Ectodermal cell (in vitro differentiated cells): ENCODE measurements around the gene JAKMIP1.

Experiments used
- H3K27ac ChIP-seq: 2 replicates; pipeline ENCODE4 v1.7.0; 2013; ENCODE audit warnings: mild to moderate bottlenecking, low read depth, low read length; ENCODE audit not compliant: insufficient read depth, poor library complexity, severe bottlenecking
- H3K27me3 ChIP-seq: 2 replicates; pipeline ENCODE4 v1.7.0; 2013; ENCODE audit warnings: mild to moderate bottlenecking, low read length; ENCODE audit not compliant: insufficient read depth, control insufficient read depth, poor library complexity, severe bottlenecking
- H3K36me3 ChIP-seq: one replicate; pipeline ENCODE4 v1.7.0; 2013; ENCODE audit warnings: low read length; ENCODE audit not compliant: control insufficient read depth, insufficient read depth
- H3K4me1 ChIP-seq: one replicate; pipeline ENCODE4 v1.7.0; 2013; ENCODE audit warnings: low read length; ENCODE audit not compliant: control insufficient read depth, insufficient read depth
- H3K4me3 ChIP-seq: 2 replicates; pipeline ENCODE4 v1.7.0; 2013; ENCODE audit warnings: low read depth, low read length, control low read depth; ENCODE audit not compliant: insufficient read depth
- H3K9me3 ChIP-seq: 2 replicates; pipeline ENCODE4 v1.7.0; 2013; ENCODE audit warnings: mild to moderate bottlenecking, low read length, moderate library complexity; ENCODE audit not compliant: control insufficient read depth
- WGBS, 2 experiments: methylation state at CpG; one replicate each; pipeline ENCODE4 v1.1.7; 2013; ENCODE audit warnings: missing lambda C conversion rate in 2 of 2; 5-methylcytosine and 5-hydroxymethylcytosine counted together

Gene JAKMIP1

DNA sequence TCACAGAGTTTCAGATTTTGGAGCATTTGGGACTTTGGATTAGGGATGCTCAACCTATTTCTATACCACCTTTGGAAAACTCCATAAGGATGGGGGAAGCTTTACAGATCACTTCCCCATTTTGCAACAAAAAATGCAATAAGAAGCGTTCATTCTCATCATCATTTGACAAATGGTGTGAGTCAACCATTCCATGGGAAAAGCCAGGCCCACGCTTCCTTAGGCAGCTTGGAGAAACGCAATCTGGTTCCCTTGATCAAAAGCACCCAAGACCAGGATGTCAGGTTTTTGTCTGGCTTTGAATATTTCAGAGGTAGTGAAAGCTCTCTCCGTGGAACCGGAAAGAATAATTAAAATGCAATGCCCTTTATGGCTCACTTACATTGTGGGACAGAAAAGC lies 102.8 kb downstream of the JAKMIP1 start:
- Histone ChIP-seq H3K4me3 (no peak overlapping the region), H3K36me3 (no peaks in the 10 kb centered on the region), H3K4me1 (no peaks in the 10 kb centered on the region), H3K9me3 (no peaks in the 10 kb centered on the region), H3K27ac (no peak overlapping the region), H3K27me3 (no peaks in the 10 kb centered on the region)
- 93 to 96% methylated on average over 5 of the region's 5 CpGs for WGBS, 2 experiments

GRCh38 chr4:6095897-6096296 lies 104.5 kb downstream of the JAKMIP1 start:
- no peaks in the 10 kb centered on the region for H3K9me3 ChIP-seq
- H3K4me1 ChIP-seq = no peaks in the 10 kb centered on the region
- H3K4me3 ChIP-seq = no peak overlapping the region
- no peaks in the 10 kb centered on the region for H3K27me3 ChIP-seq
- no peaks in the 10 kb centered on the region for H3K36me3 ChIP-seq
- H3K27ac ChIP-seq = no peak overlapping the region
- 88 to 92% methylated on average over 5 of the region's 6 CpGs for WGBS, 2 experiments

DNA sequence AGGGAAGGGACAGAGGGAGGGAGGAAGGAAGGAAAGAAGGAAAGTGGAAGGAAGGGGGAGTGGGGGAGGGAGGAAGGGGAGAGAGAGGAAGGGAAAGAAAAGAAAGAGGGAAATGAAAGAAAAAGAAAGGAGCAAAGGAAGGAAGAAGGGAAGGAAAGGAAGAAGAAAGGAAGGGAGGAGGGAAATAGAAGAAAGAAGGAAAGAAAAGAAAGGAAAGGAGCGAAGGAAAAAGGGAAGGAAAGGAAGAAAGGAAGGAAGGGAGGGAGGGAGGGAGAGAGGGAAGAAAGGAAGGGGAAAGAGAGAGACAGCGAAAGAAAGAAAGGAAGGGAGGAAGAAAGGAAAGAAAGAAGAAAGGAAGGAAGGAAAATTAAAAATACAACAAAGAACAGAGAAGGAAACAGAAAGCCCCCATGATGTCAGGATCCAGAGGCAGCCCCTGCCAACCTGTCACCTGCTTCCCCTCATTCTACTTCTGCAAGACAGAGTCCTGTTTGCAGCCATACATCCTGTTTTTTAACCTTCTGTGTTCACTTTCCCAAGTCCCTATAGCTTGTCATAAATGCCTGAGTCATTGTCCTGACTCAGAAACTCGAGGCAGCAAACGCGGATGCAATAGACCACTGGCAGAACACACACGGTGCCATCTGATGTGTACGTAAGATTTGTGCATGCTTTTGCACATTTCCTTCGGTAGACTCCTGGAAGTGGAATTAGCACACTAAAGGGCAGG lies 105.2 kb downstream of the JAKMIP1 start:
- Histone ChIP-seq H3K27me3 (no peaks in the 10 kb centered on the region), H3K4me3 (no peak overlapping the region), H3K36me3 (no peaks in the 10 kb centered on the region), H3K4me1 (no peaks in the 10 kb centered on the region), H3K27ac (no peak overlapping the region), H3K9me3 (no peaks in the 10 kb centered on the region)
- 85 to 87% methylated on average over 8 of the region's 8 CpGs for WGBS, 2 experiments

GRCh38 chr4:6093671-6094070 lies 106.7 kb downstream of the JAKMIP1 start:
- H3K36me3 ChIP-seq = no peaks in the 10 kb centered on the region
- no peaks in the 10 kb centered on the region for H3K4me1 ChIP-seq
- WGBS, 2 experiments = 90 to 92% methylated on average over 6 of the region's 6 CpGs
- no peak overlapping the region for H3K4me3 ChIP-seq
- no peaks in the 10 kb centered on the region for H3K9me3 ChIP-seq
- no peak overlapping the region for H3K27ac ChIP-seq
- no peaks in the 10 kb centered on the region for H3K27me3 ChIP-seq

- WGBS, 2 experiments = 80 to 88% methylated on average over 3 of the region's 3 CpGs
- Histone ChIP-seq H3K4me3 (no peak overlapping the region), H3K27ac (no peak overlapping the region), H3K27me3 (no peaks in the 10 kb centered on the region), H3K4me1 (no peaks in the 10 kb centered on the region), H3K9me3 (no peaks in the 10 kb centered on the region), H3K36me3 (no peaks in the 10 kb centered on the region)
Measured at GRCh38 chr4:6092971-6093370, 107.4 kb downstream of the JAKMIP1 start.

DNA sequence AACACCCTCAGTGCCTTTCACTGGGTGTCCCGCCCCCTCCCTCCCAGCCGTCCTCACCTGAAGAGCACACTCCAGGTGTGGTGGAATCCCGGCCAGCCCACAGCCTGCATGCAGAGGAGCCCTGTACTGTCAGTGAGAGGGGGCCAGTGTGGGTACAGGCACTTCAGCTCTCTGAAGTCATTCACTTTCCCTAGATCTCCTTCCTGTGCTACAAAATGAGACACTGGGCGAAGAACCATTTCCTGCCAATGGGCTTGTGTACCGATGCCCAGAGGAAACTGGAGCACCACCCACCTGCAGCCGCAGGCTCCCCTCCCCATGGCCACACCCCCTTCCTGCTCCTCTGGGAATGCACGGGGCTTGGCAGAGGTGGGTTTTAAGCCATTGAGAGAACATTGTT lies 108.2 kb downstream of the JAKMIP1 start:
- no peak overlapping the region for H3K27ac ChIP-seq
- H3K4me3 ChIP-seq = no peak overlapping the region
- H3K27me3 ChIP-seq = no peaks in the 10 kb centered on the region
- H3K4me1 ChIP-seq = no peaks in the 10 kb centered on the region
- H3K9me3 ChIP-seq = no peaks in the 10 kb centered on the region
- WGBS, 2 experiments = 56% methylated on average over 7 of the region's 7 CpGs
- no peaks in the 10 kb centered on the region for H3K36me3 ChIP-seq

DNA sequence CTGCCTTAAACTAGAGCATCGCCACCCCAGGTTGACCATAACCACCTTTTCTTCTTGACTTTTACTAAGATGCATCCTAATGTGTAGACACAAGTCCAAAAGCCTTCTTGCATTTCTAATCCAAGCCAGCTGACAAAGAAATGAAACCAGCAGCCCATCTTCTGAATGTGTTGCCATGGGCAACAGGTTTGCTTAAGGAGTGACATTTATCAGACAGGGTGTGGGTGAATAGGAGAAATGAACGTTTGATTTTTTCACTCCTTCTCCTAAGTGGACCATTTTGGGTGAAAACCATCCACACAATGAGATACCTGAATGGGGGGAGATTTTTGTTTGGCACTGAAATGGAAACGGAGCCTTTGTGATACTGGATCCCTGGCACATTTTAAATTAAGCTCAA lies 109.4 kb downstream of the JAKMIP1 start:
- H3K4me3 ChIP-seq = no peak overlapping the region
- WGBS, 2 experiments = 86 to 89% methylated on average over 3 of the region's 3 CpGs
- H3K36me3 ChIP-seq = no peaks in the 10 kb centered on the region
- no peak overlapping the region for H3K27ac ChIP-seq
- no peaks in the 10 kb centered on the region for H3K9me3 ChIP-seq
- no peaks in the 10 kb centered on the region for H3K27me3 ChIP-seq
- H3K4me1 ChIP-seq = no peaks in the 10 kb centered on the region

DNA sequence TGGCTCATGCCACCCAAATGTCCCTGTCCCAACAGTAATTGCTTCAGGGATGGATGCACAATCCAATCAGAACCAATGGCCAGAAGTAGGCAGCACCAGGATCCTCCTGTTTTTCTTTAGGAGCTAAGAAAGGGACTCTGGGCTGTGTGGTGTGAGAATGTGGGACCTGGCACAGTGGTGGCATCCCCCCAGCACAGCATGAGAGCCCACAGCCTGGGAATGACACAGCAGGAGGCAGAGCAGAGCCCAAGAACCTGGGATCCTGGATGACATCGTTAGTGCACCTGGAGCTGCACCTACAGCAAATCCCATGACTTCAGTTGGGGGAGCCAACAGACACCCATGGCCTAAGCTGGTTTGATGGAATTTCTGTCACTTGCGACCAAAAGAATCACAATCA lies 111.4 kb downstream of the JAKMIP1 start:
- WGBS, 2 experiments = 92 to 95% methylated on average over 2 of the region's 2 CpGs
- Histone ChIP-seq H3K27ac (no peak overlapping the region), H3K4me1 (no peaks in the 10 kb centered on the region)

GRCh38 chr4:6087669-6088341 lies 112.5 kb downstream of the JAKMIP1 start:
- no peaks in the 10 kb centered on the region for H3K4me1 ChIP-seq
- WGBS, 2 experiments = 62 to 69% methylated on average over 7 of the region's 7 CpGs
- no peaks in the 10 kb centered on the region for H3K36me3 ChIP-seq
- H3K27me3 ChIP-seq = no peaks in the 10 kb centered on the region
- H3K27ac ChIP-seq = no peak overlapping the region
- H3K4me3 ChIP-seq = no peak overlapping the region
- H3K9me3 ChIP-seq = no peaks in the 10 kb centered on the region

More for the DNA sequence above, 111.4 kb downstream of the JAKMIP1 start:
- no peaks in the 10 kb centered on the region for H3K27me3 ChIP-seq
- no peaks in the 10 kb centered on the region for H3K9me3 ChIP-seq
- no peaks in the 10 kb centered on the region for H3K36me3 ChIP-seq
- H3K4me3 ChIP-seq = no peak overlapping the region

DNA sequence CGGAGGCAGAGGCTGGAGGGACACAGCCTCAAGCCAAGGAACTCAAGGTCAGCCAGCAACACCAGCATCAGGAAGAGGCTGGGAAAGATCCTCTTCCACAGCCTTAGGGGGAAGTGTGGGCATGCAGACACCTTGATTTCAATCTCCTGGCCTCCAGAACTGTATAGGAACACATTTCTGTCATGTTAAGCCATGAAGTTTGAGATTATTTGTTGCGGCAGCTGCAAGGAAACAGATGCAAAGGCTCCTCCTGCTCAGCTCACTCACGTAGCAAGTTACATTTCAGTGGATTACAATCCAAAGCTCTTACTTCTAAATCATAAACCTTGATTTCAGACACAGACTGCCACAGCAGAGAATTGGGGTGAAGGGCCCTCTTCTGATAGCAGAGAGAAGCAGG lies 113.5 kb downstream of the JAKMIP1 start:
- H3K27ac ChIP-seq = no peak overlapping the region
- H3K36me3 ChIP-seq = no peaks in the 10 kb centered on the region
- no peak overlapping the region for H3K4me3 ChIP-seq
- H3K27me3 ChIP-seq = no peaks in the 10 kb centered on the region
- H3K4me1 ChIP-seq = no peaks in the 10 kb centered on the region
- no peaks in the 10 kb centered on the region for H3K9me3 ChIP-seq
- WGBS, 2 experiments = 94 to 95% methylated on average over 3 of the region's 3 CpGs
